Pancreas (tissue), 10 donors: ENCODE results near the gene PNLIPRP2. TPM values are rescaled to one million over a fixed set of nuclear protein-coding genes. Genes with fewer than 3 reads are reported as not detected.

Source experiments
- ATAC-seq, 4 donors: fragments of 200-7000 bp; cut with Tn5 transposase; one replicate each; pipeline versions ENCODE4 v1.8.0 to v1.9.1; 2020; ENCODE audit warnings: mild to moderate bottlenecking in 4 of 4, moderate library complexity in 4 of 4
- DNase-seq, 6 donors: peaks; one replicate each; pipeline ENCODE4 v3.0.0-alpha.2; 2020
- FAIRE-seq: peaks from 2 replicates; lab custom pipeline; 2012; peaks lifted over from hg19 to GRCh38; lab: Jason Lieb, UNC
- H3K27ac ChIP-seq, 4 donors: fragments of 200-600 bp; sonication (generic); 1 replicate in 3 of 4; 2 replicates in 1 of 4; pipeline versions ENCODE4 v1.5.0 to v1.8.0; 2020
- H3K27me3 ChIP-seq, 4 donors: fragments of 200-600 bp; one replicate each; pipeline ENCODE4 v1.8.0; 2021
- H3K36me3 ChIP-seq, 3 donors: fragments of 200-600 bp; sonication (generic) in 1 of 3; one replicate each; pipeline versions ENCODE4 v1.5.0 to v1.8.0; 2020 to 2021
- H3K4me1 ChIP-seq, 3 donors: fragments of 200-600 bp; one replicate each; pipeline ENCODE4 v1.8.0; 2021
- H3K4me3 ChIP-seq, 4 donors: fragments of 200-600 bp; sonication (generic) in 2 of 4; one replicate each; pipeline versions ENCODE4 v1.5.0 to v1.8.0; 2020 to 2021
- H3K9me3 ChIP-seq, 4 donors: fragments of 200-600 bp; one replicate each; pipeline ENCODE4 v1.8.0; 2021
- CTCF ChIP-seq, 4 donors: fragments of 200-600 bp; sonication (generic) in 3 of 4; IDR thresholded peaks; one replicate each; pipeline versions ENCODE4 v1.5.0 to v1.8.0; 2021; ENCODE audit warnings: antibody characterized with exemption in 4 of 4
- WGBS, 2 donors: extraction: QIAGEN DNeasy Blood & Tissue Kit; methylation state at CpG; one replicate each; pipeline ENCODE4 v1.1.7; 2013; 5-methylcytosine and 5-hydroxymethylcytosine counted together
- intact Hi-C, 3 donors: fragments of 100-400 bp; cut with DNase I; formaldehyde crosslinking; loops; one replicate each; pipeline versions ENCODE4 v1.11.1 to v1.14.2; 2022
- polyA plus RNA-seq, 2 donors: library from polyadenylated mRNA; stranded (reverse); fragments of 200-250 nt; gene quantifications; one replicate each; pipeline ENCODE4 v1.2.3, GENCODE V29; 2013
- total RNA-seq, 6 donors: library from RNA; stranded (reverse); fragmentation: NEBNext Ultra II Directional in 4 of 6; extraction: Animal tissue kit (Norgen Biotek cat#: 25700) in 4 of 6; gene quantifications; one replicate each; pipeline versions ENCODE4 v1.2.1 to v1.2.4, GENCODE V29; 2021 to 2023
- donor health status: healthy with polysubstance abuse.
- donor health status: DM: no; HTN: no; CAD: no; lungs with moderate emphysema.
- donor health status: DM: no; HTN: no; CAD: no.
- donor health status: control.
- donor health status: control.
- donor health status: Bipolar disorder and iron deficiency.
- donor health status: DM: yes; HTN: yes; CAD: no.
- donor health status: DM: no; HTN: no; CAD: no.
- donor health status: DM: no; HTN: no; CAD: no.
- donor health status: DM: yes; HTN: yes; CAD: no.

Gene PNLIPRP2
- total and polyA plus RNA-seq, 8 donors = 455 to 7,545 (median 2,236) TPM

- WGBS, 2 donors = 59 to 60% methylated on average over 1 of the region's 1 CpG
- FAIRE-seq = no peak
These were observed 33.1 kb downstream of the PNLIPRP2 start for GRCh38 chr10:116653885-116654284.

DNA sequence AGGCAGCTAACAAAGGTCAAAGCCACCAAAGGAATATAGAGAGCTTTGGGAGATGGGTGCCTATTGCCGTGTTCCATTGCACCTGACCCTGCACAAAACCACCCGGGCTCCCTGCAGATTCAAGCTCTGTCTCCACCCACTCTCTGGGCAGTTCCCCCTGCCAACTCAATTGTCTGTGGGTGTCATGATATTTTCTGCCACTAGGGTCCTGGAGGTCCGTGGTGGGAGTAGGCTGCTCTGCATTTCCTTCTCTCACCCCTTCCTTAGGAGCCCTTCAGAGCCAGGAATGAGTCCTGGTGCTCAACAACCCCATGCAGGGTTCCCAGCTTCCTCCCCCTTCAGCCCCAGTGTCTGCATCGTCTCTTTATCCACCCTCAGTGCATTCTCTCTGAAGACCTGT lies 34.1 kb downstream of the PNLIPRP2 start:
- 17 to 26% methylated on average over 4 of the region's 4 CpGs for WGBS, 2 donors
- intact Hi-C loops = no loop called here
- FAIRE-seq = no peak
- Histone ChIP-seq H3K9me3 (no peaks in the 10 kb centered on the region), H3K4me3 (no peak overlapping the region), H3K36me3 (peaks cover 0 to 2% (median 0%) of the 10 kb centered on the region in 3 donors), H3K27me3 (no peaks in the 10 kb centered on the region), H3K4me1 (peaks cover 0 to 8% (median 4%) of the 10 kb centered on the region in 3 donors), H3K27ac (no peak overlapping the region)
- peak in 3 of 6 donors; percentile 42 to 56 (median 43) for DNase-seq
- ATAC-seq = peak in 3 of 4 donors; percentile 1 to 8 (median 3)
- peak in 2 of 4 donors; percentile 29 to 35 for TF ChIP-seq CTCF (IDR thresholded peaks at IDR 0.05)

More at GRCh38 chr10:116653885-116654284, 33.1 kb downstream of the PNLIPRP2 start:
- ATAC-seq = no peak
- Histone ChIP-seq H3K4me3 (no peak overlapping the region), H3K4me1 (peaks cover 0 to 8% (median 4%) of the 10 kb centered on the region in 3 donors), H3K9me3 (no peaks in the 10 kb centered on the region), H3K27ac (peak overlapping the region in 2 of 4 donors; percentile 21 to 35), H3K36me3 (peaks cover 0 to 2% (median 0%) of the 10 kb centered on the region in 3 donors), H3K27me3 (no peaks in the 10 kb centered on the region)
- TF ChIP-seq CTCF (IDR thresholded peaks at IDR 0.05) = no peak
- intact Hi-C loops = no loop called here
- DNase-seq = no peak

- no peak for TF ChIP-seq CTCF (IDR thresholded peaks at IDR 0.05)
- Histone ChIP-seq H3K27ac (peak overlapping the region in 1 of 4 donors; percentile 8), H3K4me3 (no peak overlapping the region), H3K27me3 (no peaks in the 10 kb centered on the region), H3K36me3 (peaks cover 0 to 2% (median 0%) of the 10 kb centered on the region in 3 donors), H3K4me1 (peaks cover 0 to 8% (median 4%) of the 10 kb centered on the region in 3 donors), H3K9me3 (no peaks in the 10 kb centered on the region)
- DNase-seq (peak in 2 of 6 donors; percentile 29 to 31), ATAC-seq (no peak), FAIRE-seq (no peak)
- intact Hi-C loops = no loop called here
- 37 to 47% methylated on average over 2 of the region's 2 CpGs for WGBS, 2 donors
These were observed 34.8 kb downstream of the PNLIPRP2 start for GRCh38 chr10:116655568-116655967.

DNA sequence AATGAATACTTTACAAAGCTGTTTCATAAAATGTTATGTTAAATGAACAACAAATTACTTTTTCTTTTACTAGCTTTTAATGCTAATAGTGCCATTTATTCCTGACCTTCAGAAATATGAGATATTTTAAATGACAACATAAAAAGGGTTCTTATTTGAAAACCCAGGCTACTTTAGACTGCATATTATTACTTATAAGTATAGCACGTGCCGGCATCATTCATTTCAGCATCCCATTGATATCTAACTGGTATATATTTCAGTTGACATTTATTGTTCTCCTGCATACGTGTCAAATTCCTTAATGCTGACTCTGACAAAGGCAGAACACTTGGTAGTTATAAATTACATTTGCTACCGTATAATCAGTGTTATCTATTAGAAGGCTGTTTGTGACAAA lies 35.3 kb downstream of the PNLIPRP2 start:
- no peak for ATAC-seq
- 33 to 38% methylated on average over 4 of the region's 4 CpGs for WGBS, 2 donors
- Histone ChIP-seq H3K36me3 (peaks cover 0 to 2% (median 0%) of the 10 kb centered on the region in 3 donors), H3K4me3 (no peak overlapping the region), H3K27me3 (no peaks in the 10 kb centered on the region), H3K4me1 (peaks cover 0 to 8% (median 4%) of the 10 kb centered on the region in 3 donors), H3K9me3 (no peaks in the 10 kb centered on the region), H3K27ac (peak overlapping the region in 1 of 4 donors; percentile 12)
- TF ChIP-seq CTCF (IDR thresholded peaks at IDR 0.05) = no peak
- no peak for DNase-seq
- no peak for FAIRE-seq
- intact Hi-C loops = no loop called here

DNA sequence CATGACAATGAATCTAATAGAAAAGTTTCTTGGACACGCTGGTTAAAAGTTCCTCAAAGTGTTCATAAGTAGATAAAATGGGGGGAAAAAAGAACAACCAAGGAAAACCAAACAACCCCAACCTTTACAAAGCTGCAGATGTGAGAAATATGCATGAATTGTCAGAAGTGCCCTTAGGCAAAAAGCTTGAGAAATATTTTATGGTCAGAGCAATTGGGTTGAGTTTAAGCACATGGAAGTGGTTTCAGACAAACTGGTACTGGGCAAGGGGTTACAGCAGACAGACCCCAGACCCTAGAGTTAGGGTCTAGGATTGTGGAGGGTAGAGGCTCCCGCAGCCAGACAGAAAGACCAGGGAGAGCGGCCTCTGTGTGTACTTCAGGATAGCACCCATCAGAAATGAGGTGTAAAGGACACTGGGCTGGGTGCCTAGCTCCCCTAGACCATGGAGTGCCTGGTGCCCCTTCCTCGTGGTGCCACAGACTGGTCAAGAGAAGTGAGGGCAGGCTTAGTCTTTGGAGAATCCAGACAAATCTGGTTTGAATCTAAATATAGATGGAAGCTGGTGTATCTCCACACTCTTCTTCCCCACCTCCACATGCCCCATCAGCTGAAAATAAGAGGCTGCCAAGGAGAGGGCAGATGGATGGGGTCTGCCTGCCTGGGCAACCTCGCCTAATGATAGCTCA lies 37.3 kb downstream of the PNLIPRP2 start:
- H3K9me3 ChIP-seq = no peaks in the 10 kb centered on the region
- H3K36me3 ChIP-seq = no peaks in the 10 kb centered on the region
- peak; percentile 7 to 57 (median 18) for ATAC-seq
- no peak overlapping the region for H3K4me3 ChIP-seq
- peaks cover 0 to 4% (median 0%) of the 10 kb centered on the region in 3 donors for H3K4me1 ChIP-seq
- no peak for TF ChIP-seq CTCF (IDR thresholded peaks at IDR 0.05)
- no peaks in the 10 kb centered on the region for H3K27me3 ChIP-seq
- peak overlapping the region; percentile 7 to 69 (median 21) for H3K27ac ChIP-seq
- 33 to 42% methylated on average over 5 of the region's 5 CpGs for WGBS, 2 donors
- intact Hi-C loops = no loop called here
- no peak for FAIRE-seq
- DNase-seq = peak in 5 of 6 donors; percentile 51 to 75 (median 70)
